GM19438 (cell line): Measurements from ENCODE around the gene HARS1.
A peak's percentile ranks its signal among the peaks of the same experiment; 100 is the strongest.
"Not testable (repeated sequence)": the region's sequence is repeated elsewhere in the genome, so short reads cannot be mapped to it uniquely, and the experiment has no call there.

ENCODE experiments used
- ATAC-seq: cut with Tn5 transposase; IDR thresholded peaks from one replicate; pipeline ENCODE4 v1.9.1; 2021; ENCODE audit warnings: low read depth; ENCODE audit not compliant: unreplicated experiment

Gene HARS1, protein sequence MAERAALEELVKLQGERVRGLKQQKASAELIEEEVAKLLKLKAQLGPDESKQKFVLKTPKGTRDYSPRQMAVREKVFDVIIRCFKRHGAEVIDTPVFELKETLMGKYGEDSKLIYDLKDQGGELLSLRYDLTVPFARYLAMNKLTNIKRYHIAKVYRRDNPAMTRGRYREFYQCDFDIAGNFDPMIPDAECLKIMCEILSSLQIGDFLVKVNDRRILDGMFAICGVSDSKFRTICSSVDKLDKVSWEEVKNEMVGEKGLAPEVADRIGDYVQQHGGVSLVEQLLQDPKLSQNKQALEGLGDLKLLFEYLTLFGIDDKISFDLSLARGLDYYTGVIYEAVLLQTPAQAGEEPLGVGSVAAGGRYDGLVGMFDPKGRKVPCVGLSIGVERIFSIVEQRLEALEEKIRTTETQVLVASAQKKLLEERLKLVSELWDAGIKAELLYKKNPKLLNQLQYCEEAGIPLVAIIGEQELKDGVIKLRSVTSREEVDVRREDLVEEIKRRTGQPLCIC

DNA sequence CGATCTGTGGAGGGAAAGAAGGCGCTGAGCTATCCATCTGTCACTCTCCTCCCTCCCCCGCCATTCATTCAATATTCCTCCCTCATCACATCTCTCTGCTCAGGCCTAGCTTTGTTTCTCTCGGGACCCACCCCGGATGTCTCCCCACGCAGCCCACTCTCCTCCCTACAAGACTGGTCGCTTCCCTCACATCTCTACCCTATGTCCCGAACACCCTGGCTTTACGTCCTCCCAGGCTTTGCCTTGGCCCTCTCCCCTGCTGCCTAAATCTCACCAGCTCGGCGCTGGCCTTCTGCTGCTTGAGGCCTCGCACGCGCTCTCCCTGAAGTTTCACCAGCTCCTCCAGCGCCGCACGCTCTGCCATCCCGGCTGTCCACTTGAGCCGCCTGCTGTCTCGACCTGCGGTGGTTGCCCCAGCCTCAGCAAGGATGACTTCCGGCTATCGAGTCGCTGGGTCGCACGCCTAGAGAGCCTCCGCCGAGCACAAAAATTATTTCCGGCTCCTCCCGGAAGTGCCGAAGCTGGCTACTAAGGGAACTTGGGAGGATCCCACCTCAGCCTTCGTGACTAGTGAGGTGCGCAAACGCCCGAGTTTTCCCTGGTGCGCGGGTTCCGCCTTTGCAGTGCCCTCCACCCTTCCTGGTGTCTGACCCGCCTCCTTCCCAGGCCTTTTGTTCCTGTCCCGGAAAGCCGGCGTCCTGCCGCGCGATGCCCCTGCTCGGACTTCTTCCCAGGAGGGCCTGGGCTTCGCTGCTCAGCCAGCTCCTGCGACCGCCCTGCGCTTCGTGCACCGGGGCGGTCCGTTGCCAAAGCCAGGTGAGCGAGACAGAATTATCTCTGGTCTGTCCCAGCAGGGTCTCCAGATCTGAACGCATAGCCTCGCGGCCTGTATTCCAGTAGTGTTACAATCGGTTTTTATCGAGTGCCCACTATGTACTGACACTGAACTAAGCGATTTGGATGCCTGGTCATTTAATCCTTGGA, at the start of gene HARS1, which contains the start of gene HARS2:
HARS1 (minus strand) TSS at position 430 of the 984 bp plus-strand sequence; CDS start at position 364, 66 bp downstream.
HARS2 (plus strand) TSS at position 515 of the 984 bp plus-strand sequence; CDS start at position 709, 194 bp downstream.
- ATAC-seq, result peak; percentile 98

DNA sequence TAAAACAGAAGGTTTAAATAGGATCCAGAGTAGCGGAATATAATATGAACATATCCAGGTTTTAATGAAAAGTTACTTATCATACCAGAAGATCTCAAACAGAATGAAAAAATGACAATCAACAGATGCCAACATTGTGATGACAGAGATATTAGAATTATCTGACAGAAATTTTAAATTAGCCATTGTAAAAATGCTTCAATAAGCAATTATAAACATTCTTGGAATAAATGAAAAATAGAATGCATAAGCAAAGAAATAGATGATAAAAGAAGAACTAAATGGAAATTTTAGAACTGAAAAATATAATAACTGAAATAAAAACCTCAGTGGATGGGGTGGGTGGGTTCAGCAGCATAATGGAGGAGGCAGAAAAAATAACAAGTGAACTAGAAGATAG, 46.3 kb upstream of the HARS1 start:
- ATAC-seq, result no peak

GRCh38 chr5:140734354-140734753, 43.2 kb upstream of the HARS1 start:
- ATAC-seq, result no peak

- no peak for ATAC-seq
Observed at GRCh38 chr5:140733098-140733497, 41.9 kb upstream of the HARS1 start.

DNA sequence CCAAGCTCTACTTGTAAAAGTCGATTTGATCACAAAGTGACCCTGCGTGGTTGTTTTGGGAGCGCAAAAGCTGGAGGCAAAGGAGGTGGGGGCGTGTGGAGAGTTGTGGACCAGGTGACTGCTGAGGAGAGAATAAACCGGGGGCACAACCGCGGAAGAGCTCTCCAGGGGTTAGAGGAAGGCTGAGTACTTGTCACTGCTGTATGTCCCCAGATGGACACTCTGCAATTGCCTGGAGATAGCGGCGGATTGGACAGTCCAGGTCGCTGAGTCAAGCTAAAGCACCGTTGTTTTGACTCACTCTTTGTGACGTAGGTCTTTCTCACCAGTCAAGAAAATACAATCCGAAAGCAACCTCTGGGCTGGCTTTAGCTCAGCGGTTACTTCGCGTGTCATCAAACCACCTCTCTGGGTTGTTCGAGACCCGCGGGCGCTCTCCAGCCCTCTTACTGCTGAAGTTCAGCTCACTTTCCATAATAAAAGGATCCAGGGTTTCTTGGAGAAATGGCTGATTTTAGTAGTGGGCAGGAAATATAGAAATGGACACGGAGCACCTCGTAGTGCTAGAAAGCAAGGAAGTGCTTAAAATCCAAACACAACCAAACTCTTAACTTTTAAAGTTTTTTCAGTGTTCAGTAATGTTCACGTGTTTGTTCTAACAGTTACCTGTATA, 34.8 kb upstream of the HARS1 start:
- no peak for ATAC-seq

- not testable (repeated sequence) for ATAC-seq
Observed at GRCh38 chr5:140721395-140721794, 30.2 kb upstream of the HARS1 start.

- ATAC-seq, result not testable (repeated sequence)
Observed at GRCh38 chr5:140720738-140721137, 29.6 kb upstream of the HARS1 start.

GRCh38 chr5:140718266-140718592, 27.1 kb upstream of the HARS1 start:
- no peak for ATAC-seq

GRCh38 chr5:140716238-140716637, 25.1 kb upstream of the HARS1 start:
- not testable (repeated sequence) for ATAC-seq

GRCh38 chr5:140713562-140714094, 22.5 kb upstream of the HARS1 start:
- ATAC-seq, result no peak

GRCh38 chr5:140711794-140712193, 20.6 kb upstream of the HARS1 start:
- ATAC-seq, result no peak

DNA sequence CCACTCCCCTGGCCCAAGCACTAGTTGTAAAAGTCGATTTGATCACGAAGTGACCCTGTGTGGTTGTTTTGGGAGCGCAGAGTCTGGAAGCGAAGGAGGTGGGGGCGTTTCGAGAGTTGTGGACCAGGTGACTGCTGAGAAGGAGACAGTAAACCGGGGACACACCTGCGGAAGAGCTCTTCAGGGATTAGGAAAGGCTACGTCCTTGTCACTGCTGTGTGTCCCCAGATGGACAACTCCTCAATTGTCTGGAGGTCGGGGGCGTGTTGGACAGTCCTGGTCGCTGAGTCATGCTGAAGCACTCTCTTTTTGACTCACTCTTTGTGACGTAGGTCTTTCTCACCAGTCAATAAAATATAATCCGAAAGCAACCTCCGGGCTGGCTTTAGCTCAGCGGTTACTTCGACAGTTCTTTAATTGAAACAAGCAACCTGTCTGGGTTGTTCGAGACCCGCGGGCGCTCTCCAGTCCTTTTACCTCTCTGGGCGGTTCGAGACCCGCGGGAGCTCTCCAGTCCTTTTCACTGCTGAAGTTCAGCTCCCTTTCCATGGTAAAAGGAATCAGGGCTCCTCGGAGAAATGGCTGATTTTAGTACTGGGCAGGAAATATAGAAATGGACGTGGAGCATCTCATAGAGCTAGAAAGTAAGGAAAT, 19.9 kb upstream of the HARS1 start:
- ATAC-seq, result peak; percentile 89

- not testable (repeated sequence) for ATAC-seq
Observed at GRCh38 chr5:140708787-140709186, 17.6 kb upstream of the HARS1 start.

GRCh38 chr5:140707812-140708211, 16.6 kb upstream of the HARS1 start:
- no peak for ATAC-seq

GRCh38 chr5:140700177-140701144, 9.3 kb upstream of the HARS1 start, which contains the start of gene ZMAT2:
Gene ZMAT2 (plus strand): TSS chr5:140700447. CDS start chr5:140700461, 14 bp downstream.
- peak; percentile 96 for ATAC-seq

DNA sequence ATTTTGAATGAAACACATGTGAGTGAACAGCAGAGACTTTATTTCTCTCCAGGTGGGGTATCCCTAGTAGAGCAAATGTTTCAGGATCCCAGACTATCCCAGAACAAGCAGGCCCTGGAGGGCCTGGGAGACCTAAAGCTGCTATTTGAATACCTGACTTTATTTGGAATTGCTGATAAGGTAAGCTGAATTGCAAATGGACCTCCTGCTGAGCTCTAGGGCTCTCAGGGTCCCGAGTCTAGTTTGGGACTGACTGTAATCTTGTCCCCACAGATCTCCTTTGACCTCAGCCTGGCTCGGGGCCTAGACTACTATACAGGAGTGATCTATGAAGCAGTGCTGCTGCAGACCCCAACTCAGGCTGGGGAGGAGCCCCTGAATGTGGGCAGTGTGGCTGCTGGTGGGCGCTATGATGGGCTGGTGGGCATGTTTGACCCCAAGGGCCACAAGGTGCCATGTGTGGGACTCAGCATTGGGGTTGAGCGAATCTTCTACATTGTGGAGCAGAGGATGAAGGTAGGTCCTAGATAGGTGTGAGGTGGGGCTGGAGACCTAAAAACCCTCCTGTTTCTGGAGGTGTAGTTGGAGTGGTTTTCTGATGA, 5.8 kb upstream of the HARS1 start:
- ATAC-seq, result no peak

GRCh38 chr5:140694276-140694675, 3.1 kb upstream of the HARS1 start:
- no peak for ATAC-seq

- ATAC-seq, result no peak
Observed at GRCh38 chr5:140690376-140690932, 716 bp downstream of the HARS1 start.
